Neuron (in vitro differentiated cells): ENCODE measurements around the gene EXOC3L1.

Experiments used
- H2AFZ ChIP-seq: one replicate; pipeline ENCODE4 v1.6.1; 2013; ENCODE audit warnings: low read depth, mild to moderate bottlenecking, inconsistent platforms, low read length, moderate library complexity
- H3K27me3 ChIP-seq: one replicate; pipeline ENCODE4 v1.6.1; 2013; ENCODE audit warnings: low read length; ENCODE audit not compliant: insufficient read depth
- H3K36me3 ChIP-seq: one replicate; pipeline ENCODE4 v1.6.1; 2013; ENCODE audit warnings: low read length; ENCODE audit not compliant: insufficient read depth
- H3K4me1 ChIP-seq: one replicate; pipeline ENCODE4 v1.6.1; 2013; ENCODE audit warnings: low read length; ENCODE audit not compliant: insufficient read depth
- H3K4me3 ChIP-seq: 2 replicates; pipeline ENCODE4 v1.5.1; 2013; ENCODE audit warnings: mild to moderate bottlenecking, low read length, moderate library complexity
- H3K9me3 ChIP-seq: one replicate; pipeline ENCODE4 v1.6.1; 2013; ENCODE audit warnings: low read length

The EXOC3L1 gene

GRCh38 chr16:67190041-67190440 is at the start of gene EXOC3L1:
TSS of gene EXOC3L1 (minus strand) at chr16:67190136. CDS start at chr16:67189676, 460 bp downstream.
- Histone ChIP-seq H3K4me3 (no peak within 1 kb of the TSS), H3K4me1 (peaks cover 22% of the 10 kb centered on the region), H3K27me3 (no peaks in the 10 kb centered on the region), H3K9me3 (no peaks in the 10 kb centered on the region), H2AFZ (no peak within 1 kb of the TSS), H3K36me3 (peaks cover 15% of the 10 kb centered on the region)

GRCh38 chr16:67238806-67239470 is 49.0 kb upstream of the EXOC3L1 start:
- no peak overlapping the region for H2AFZ ChIP-seq
- no peak overlapping the region for H3K4me3 ChIP-seq
- peaks cover 5% of the 10 kb centered on the region for H3K36me3 ChIP-seq
- peaks cover 2% of the 10 kb centered on the region for H3K4me1 ChIP-seq
- H3K27me3 ChIP-seq, result no peaks in the 10 kb centered on the region
- H3K9me3 ChIP-seq, result no peaks in the 10 kb centered on the region

GRCh38 chr16:67238278-67238575 is 48.3 kb upstream of the EXOC3L1 start:
- H3K4me3 ChIP-seq, result no peak overlapping the region
- peaks cover 7% of the 10 kb centered on the region for H3K36me3 ChIP-seq
- H3K27me3 ChIP-seq, result no peaks in the 10 kb centered on the region
- no peak overlapping the region for H2AFZ ChIP-seq
- H3K9me3 ChIP-seq, result no peaks in the 10 kb centered on the region
- H3K4me1 ChIP-seq, result peaks cover 2% of the 10 kb centered on the region

GRCh38 chr16:67237396-67238277 is 47.7 kb upstream of the EXOC3L1 start:
- Histone ChIP-seq H3K36me3 (peaks cover 7% of the 10 kb centered on the region), H3K27me3 (no peaks in the 10 kb centered on the region), H3K4me3 (no peak overlapping the region), H3K4me1 (peaks cover 2% of the 10 kb centered on the region), H2AFZ (no peak overlapping the region), H3K9me3 (no peaks in the 10 kb centered on the region)

GRCh38 chr16:67236563-67237395 is 46.8 kb upstream of the EXOC3L1 start:
- Histone ChIP-seq H2AFZ (no peak overlapping the region), H3K4me1 (peaks cover 2% of the 10 kb centered on the region), H3K27me3 (no peaks in the 10 kb centered on the region), H3K9me3 (no peaks in the 10 kb centered on the region), H3K4me3 (no peak overlapping the region), H3K36me3 (peaks cover 10% of the 10 kb centered on the region)

GRCh38 chr16:67235816-67236562 is 46.1 kb upstream of the EXOC3L1 start:
- Histone ChIP-seq H3K36me3 (peaks cover 17% of the 10 kb centered on the region), H3K27me3 (no peaks in the 10 kb centered on the region), H2AFZ (no peak overlapping the region), H3K9me3 (no peaks in the 10 kb centered on the region), H3K4me3 (no peak overlapping the region), H3K4me1 (peaks cover 2% of the 10 kb centered on the region)

GRCh38 chr16:67234180-67234597 is 44.3 kb upstream of the EXOC3L1 start:
- Histone ChIP-seq H3K36me3 (peaks cover 33% of the 10 kb centered on the region), H3K4me3 (no peak overlapping the region), H3K9me3 (no peaks in the 10 kb centered on the region), H3K4me1 (peaks cover 2% of the 10 kb centered on the region), H3K27me3 (no peaks in the 10 kb centered on the region), H2AFZ (no peak overlapping the region)

GRCh38 chr16:67233596-67233995 is 43.7 kb upstream of the EXOC3L1 start:
- H3K4me1 ChIP-seq, result peaks cover 2% of the 10 kb centered on the region
- H3K36me3 ChIP-seq, result peaks cover 38% of the 10 kb centered on the region
- no peaks in the 10 kb centered on the region for H3K27me3 ChIP-seq
- H2AFZ ChIP-seq, result no peak overlapping the region
- H3K4me3 ChIP-seq, result no peak overlapping the region
- no peaks in the 10 kb centered on the region for H3K9me3 ChIP-seq

- Histone ChIP-seq H3K36me3 (peaks cover 42% of the 10 kb centered on the region), H3K4me1 (peaks cover 14% of the 10 kb centered on the region), H3K27me3 (no peaks in the 10 kb centered on the region), H3K9me3 (no peaks in the 10 kb centered on the region), H2AFZ (no peak overlapping the region), H3K4me3 (no peak overlapping the region)
These were observed 41.1 kb upstream of the EXOC3L1 start for GRCh38 chr16:67230809-67231660.

- Histone ChIP-seq H3K4me1 (peaks cover 21% of the 10 kb centered on the region), H3K36me3 (peaks cover 40% of the 10 kb centered on the region), H3K9me3 (no peaks in the 10 kb centered on the region), H3K4me3 (no peak overlapping the region), H3K27me3 (no peaks in the 10 kb centered on the region), H2AFZ (no peak overlapping the region)
These were observed 40.2 kb upstream of the EXOC3L1 start for GRCh38 chr16:67229906-67230808.

- Histone ChIP-seq H3K9me3 (no peaks in the 10 kb centered on the region), H3K4me1 (peaks cover 21% of the 10 kb centered on the region), H3K36me3 (peaks cover 40% of the 10 kb centered on the region), H3K27me3 (no peaks in the 10 kb centered on the region), H2AFZ (no peak overlapping the region), H3K4me3 (no peak overlapping the region)
These were observed 39.0 kb upstream of the EXOC3L1 start for GRCh38 chr16:67228905-67229304.
